DND-41 (cell line): ENCODE measurements around the gene CPNE6.
A peak's percentile ranks its signal among the peaks of the same experiment; 100 is the strongest.

Experiments used
- ATAC-seq: fragments of 200-7000 bp; cut with Tn5 transposase; 3 replicates; pipeline ENCODE4 v1.9.1; 2021; ENCODE audit warnings: low read depth; ENCODE audit not compliant: insufficient read depth
- DNase-seq: peaks from one replicate; pipeline ENCODE4 v3.0.0-alpha.2; 2020
- H2AFZ ChIP-seq: 2 replicates; pipeline ENCODE4 v1.6.0; 2012; ENCODE audit warnings: low read depth, low read length
- H3K27ac ChIP-seq: 2 replicates; pipeline ENCODE4 v1.5.1; 2012; ENCODE audit warnings: low read length, inconsistent platforms
- H3K27me3 ChIP-seq: fragments of 200-600 bp; sonication (generic); 2 replicates; pipeline ENCODE4 v1.6.0; 2012; ENCODE audit warnings: low read length, mild to moderate bottlenecking, inconsistent platforms; ENCODE audit not compliant: insufficient read depth, poor library complexity
- H3K36me3 ChIP-seq: 2 replicates; pipeline ENCODE4 v1.5.1; 2012; ENCODE audit warnings: low read length, inconsistent platforms; ENCODE audit not compliant: insufficient read depth
- H3K4me1 ChIP-seq: 2 replicates; pipeline ENCODE4 v1.5.1; 2012; ENCODE audit warnings: mild to moderate bottlenecking, low read length; ENCODE audit not compliant: insufficient read depth
- H3K4me2 ChIP-seq: 2 replicates; pipeline ENCODE4 v1.6.0; 2012; ENCODE audit warnings: mild to moderate bottlenecking, moderate library complexity, low read length, inconsistent platforms; ENCODE audit not compliant: insufficient read depth
- H3K4me3 ChIP-seq, 2 experiments: fragments of 200-600 bp in 1 of 2; shearing (Covaris generic) in 1 of 2; 2 replicates each; pipeline ENCODE4 v1.5.1; 2012 to 2016; ENCODE audit warnings: inconsistent platforms in 2 of 2, low read length in 2 of 2, mild to moderate bottlenecking in 2 of 2, low read depth in 1 of 2, moderate library complexity in 1 of 2
- H3K79me2 ChIP-seq: 2 replicates; pipeline ENCODE4 v1.6.0; 2012; ENCODE audit warnings: low read length, inconsistent platforms; ENCODE audit not compliant: insufficient read depth
- H3K9ac ChIP-seq: 2 replicates; pipeline ENCODE4 v1.6.0; 2012; ENCODE audit warnings: low read depth, mild to moderate bottlenecking, inconsistent platforms, low read length, moderate library complexity
- H3K9me3 ChIP-seq: 2 replicates; pipeline ENCODE4 v1.5.1; 2012; ENCODE audit warnings: low read length, moderate library complexity, mild to moderate bottlenecking, inconsistent platforms; ENCODE audit not compliant: insufficient read depth, severe bottlenecking
- H4K20me1 ChIP-seq: 2 replicates; pipeline ENCODE4 v1.6.0; 2012; ENCODE audit warnings: low read length; ENCODE audit not compliant: insufficient read depth
- CTCF ChIP-seq: IDR thresholded peaks from 2 replicates; pipeline ENCODE4 v1.5.1; 2012; ENCODE audit warnings: borderline replicate concordance, low read length, moderate library complexity, mild to moderate bottlenecking; ENCODE audit not compliant: poor library complexity, severe bottlenecking; ENCODE audit errors: extremely low read depth
- EZH2 ChIP-seq: IDR thresholded peaks from 3 replicates; pipeline ENCODE4 v1.6.1; 2012; ENCODE audit warnings: borderline replicate concordance, low read depth, mild to moderate bottlenecking, moderate library complexity, low read length, inconsistent platforms; ENCODE audit not compliant: severe bottlenecking

CPNE6 gene

GRCh38 chr14:24070285-24071143 is 848 bp upstream of the CPNE6 start:
- ATAC-seq (0 out of 3 replicates have a peak, but pooled peaks have one; percentile 16), DNase-seq (no peak)
- Histone ChIP-seq H3K4me3 (no peak overlapping the region), H3K36me3 (no peaks in the 10 kb centered on the region), H2AFZ (no peak overlapping the region), H3K9ac (no peak overlapping the region), H3K4me2 (no peak overlapping the region), H4K20me1 (no peaks in the 10 kb centered on the region), H3K27ac (no peak overlapping the region), H3K4me1 (no peaks in the 10 kb centered on the region), H3K27me3 (no peaks in the 10 kb centered on the region), H3K9me3 (no peaks in the 10 kb centered on the region), H3K79me2 (no peaks in the 10 kb centered on the region)
- no peak for TF ChIP-seq EZH2
- no peak for TF ChIP-seq CTCF

GRCh38 chr14:24071836-24072430 is 571 bp downstream of the CPNE6 start:
- no peaks in the 10 kb centered on the region for H3K9me3 ChIP-seq
- peaks cover 6% of the 10 kb centered on the region; the same call in 1 of the 2 replicates for H4K20me1 ChIP-seq
- H3K4me2 ChIP-seq = no peak overlapping the region
- no peaks in the 10 kb centered on the region for H3K27me3 ChIP-seq
- H3K9ac ChIP-seq = no peak overlapping the region
- no peak overlapping the region for H3K4me3 ChIP-seq
- H3K4me1 ChIP-seq = no peaks in the 10 kb centered on the region
- no peaks in the 10 kb centered on the region for H3K36me3 ChIP-seq
- no peak overlapping the region for H2AFZ ChIP-seq
- DNase-seq (no peak), ATAC-seq (no peak)
- H3K27ac ChIP-seq = no peak overlapping the region
- TF ChIP-seq CTCF (no peak), EZH2 (no peak)
- no peaks in the 10 kb centered on the region for H3K79me2 ChIP-seq

GRCh38 chr14:24072436-24072835 is 1.1 kb downstream of the CPNE6 start:
- peaks cover 6% of the 10 kb centered on the region; the same call in 1 of the 2 replicates for H4K20me1 ChIP-seq
- H3K27me3 ChIP-seq = no peaks in the 10 kb centered on the region
- H3K36me3 ChIP-seq = no peaks in the 10 kb centered on the region
- no peak for TF ChIP-seq CTCF
- TF ChIP-seq EZH2 = no peak
- no peaks in the 10 kb centered on the region for H3K4me1 ChIP-seq
- no peak overlapping the region for H3K27ac ChIP-seq
- H3K4me2 ChIP-seq = no peak overlapping the region
- H3K9ac ChIP-seq = no peak overlapping the region
- DNase-seq (no peak), ATAC-seq (no peak)
- no peaks in the 10 kb centered on the region for H3K79me2 ChIP-seq
- H2AFZ ChIP-seq = no peak overlapping the region
- H3K4me3 ChIP-seq = no peak overlapping the region
- no peaks in the 10 kb centered on the region for H3K9me3 ChIP-seq
